GM19452 (cell line): ENCODE measurements around the gene PCBD1.
"Not testable (repeated sequence)": the region's sequence is repeated elsewhere in the genome, so short reads cannot be mapped to it uniquely, and the experiment has no call there.

Experiments used
- ATAC-seq: cut with Tn5 transposase; IDR thresholded peaks from one replicate; pipeline ENCODE4 v1.9.1; 2021; ENCODE audit not compliant: unreplicated experiment

PCBD1 gene

DNA sequence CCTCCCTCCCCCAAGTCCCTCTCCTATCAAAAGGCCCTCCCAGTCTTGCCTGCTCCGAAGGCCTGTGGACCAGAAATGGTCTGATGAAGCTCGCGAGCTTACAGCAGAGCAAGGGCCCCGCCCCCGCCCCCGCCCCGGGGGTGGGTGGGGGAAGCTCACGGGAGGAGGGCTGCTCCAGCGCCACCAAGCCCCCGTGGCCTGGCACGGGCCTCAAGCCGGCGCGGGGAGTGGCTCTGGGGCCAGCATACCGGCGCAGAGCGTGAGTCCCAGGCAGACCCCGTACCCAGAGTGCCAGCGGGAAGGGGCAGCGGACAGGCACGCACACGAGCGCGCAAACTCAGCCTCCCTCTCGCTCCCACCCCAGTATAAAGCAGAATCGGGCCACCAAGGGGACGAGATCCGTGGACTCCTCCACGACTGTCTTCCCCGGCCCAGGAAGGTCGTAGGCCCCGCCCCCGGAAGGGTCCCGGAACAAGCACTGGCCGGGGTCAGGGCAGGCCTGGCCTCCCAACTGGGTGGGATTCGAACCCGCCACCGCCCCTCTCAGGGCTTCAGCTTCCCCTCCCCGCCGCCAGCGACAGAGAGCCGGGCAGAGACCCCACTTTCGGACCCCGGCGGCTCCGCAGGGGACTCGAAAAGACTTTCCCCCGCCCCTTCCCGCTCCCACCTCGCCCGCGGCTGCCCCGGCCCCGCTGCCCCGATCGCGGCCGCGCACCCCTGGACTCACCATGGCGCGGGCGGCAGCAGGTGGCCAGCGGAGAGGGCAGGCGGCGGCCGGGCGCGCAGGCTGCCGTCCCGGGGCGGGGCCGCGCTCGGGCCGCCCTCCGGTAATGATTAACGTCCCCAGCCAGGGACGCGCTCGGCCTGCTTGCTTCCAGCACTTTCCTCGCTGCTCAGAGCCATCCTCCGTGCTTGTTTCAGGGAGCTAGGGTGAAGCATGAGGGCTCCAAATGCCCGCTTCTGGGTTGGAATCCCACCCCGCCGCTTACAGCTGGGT lies at the start of gene PCBD1:
Gene PCBD1 (minus strand): TSS at position 762 of the 997 bp plus-strand sequence. CDS start 32 bp downstream, at position 730.
- ATAC-seq: peak; percentile 77

DNA sequence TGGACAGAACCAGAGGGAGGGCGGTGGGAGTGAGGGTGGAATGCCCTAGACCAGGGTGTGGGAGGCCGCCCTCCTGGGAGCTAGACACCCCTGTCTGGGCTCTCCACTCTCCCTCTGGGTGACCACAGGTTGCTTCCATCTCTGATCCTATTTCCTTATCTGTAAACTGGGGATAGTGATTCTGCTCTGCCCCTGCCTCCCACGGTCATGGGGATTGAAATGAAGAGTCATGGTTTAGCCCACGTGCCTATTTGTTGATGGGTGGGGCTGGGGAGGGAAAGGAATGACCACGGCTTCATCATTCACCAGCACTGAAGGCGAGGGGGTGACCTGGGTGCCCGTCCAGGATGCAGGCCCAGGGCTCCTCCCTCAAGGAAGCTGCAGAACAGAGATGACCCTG lies 49.3 kb upstream of the PCBD1 start:
- ATAC-seq: no peak

DNA sequence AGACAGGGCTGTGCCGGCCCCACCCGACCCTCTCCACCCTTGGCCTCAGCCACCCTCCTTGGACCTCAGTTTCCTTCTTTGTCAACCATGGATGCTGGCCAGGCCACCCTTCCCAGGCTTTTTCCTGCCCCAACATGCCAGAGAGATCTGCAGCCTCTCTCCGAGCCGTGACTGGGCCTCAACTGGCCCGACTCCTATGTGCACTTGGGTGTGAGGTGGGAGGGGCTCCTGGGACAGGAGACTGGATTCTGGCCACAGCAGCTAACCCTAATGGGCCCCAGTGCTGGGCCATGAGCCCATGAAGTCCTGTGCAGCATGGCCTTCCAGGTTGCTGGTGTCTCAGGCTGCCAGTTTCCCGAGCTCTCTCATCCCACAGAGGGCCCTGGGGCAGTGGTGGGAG lies 47.7 kb upstream of the PCBD1 start:
- ATAC-seq: no peak

DNA sequence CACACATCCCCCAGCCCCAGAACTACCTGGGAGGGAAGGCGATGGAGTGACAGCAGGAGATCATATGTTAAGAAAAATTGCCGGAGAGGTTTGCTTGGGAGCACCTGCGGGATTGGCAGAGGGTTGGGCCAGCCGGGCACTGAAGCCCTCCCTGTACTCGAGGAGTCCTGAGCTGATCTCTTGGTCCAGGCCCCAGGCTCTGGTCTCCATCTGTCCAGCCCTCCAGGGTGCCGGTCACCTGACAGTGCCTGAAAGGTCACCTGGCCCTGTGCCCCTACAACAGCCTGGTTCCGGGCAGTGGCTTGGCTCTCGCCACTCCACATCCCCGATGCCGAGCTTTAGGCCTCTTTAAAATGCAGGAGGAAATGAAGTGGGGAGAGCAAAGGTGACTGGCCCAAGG lies 47.3 kb upstream of the PCBD1 start:
- no peak for ATAC-seq

DNA sequence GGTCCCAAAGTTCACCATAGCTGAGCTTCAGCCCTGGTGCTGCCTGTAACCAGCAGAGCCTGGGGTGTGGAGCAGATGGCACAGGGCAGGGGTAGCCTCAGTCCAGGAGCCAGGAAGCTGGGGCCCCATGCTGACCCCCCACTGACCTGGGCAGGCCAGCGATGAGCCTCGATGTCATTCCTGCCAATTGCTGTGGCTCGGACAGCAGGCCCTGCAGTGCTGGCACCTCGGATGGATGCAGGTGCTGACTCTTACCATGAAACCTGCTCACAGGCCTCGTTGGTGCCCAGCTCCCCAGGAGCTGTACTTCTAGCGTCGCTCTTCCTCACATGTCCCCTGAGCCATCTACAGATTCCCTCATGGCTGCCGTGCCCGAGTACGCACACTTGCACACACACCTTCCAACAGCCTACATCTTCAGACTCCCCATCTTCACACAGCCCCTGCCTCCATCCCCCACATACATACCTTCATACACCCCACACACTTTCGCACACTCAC lies 46.8 kb upstream of the PCBD1 start:
- no peak for ATAC-seq

DNA sequence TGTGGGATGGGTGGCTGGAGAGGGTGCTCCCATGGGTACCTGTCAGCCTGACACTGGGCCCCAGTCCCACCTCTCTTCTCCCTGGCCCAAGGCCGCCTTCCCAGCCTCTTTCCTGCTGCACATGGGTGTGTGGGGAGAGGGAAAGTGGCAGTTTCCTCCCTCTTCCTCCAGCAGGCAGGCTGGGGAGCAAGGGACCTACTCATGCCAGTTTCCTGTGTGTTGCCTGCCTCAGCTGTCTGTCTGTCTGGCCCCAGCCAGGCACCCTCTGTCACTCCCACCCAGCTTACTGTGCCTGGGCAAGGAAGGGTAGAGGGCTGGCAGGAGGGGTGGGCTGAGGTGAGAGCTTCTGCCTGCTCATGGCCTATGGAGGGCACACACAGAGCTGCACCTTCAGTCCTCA lies 46.3 kb upstream of the PCBD1 start:
- ATAC-seq: no peak

DNA sequence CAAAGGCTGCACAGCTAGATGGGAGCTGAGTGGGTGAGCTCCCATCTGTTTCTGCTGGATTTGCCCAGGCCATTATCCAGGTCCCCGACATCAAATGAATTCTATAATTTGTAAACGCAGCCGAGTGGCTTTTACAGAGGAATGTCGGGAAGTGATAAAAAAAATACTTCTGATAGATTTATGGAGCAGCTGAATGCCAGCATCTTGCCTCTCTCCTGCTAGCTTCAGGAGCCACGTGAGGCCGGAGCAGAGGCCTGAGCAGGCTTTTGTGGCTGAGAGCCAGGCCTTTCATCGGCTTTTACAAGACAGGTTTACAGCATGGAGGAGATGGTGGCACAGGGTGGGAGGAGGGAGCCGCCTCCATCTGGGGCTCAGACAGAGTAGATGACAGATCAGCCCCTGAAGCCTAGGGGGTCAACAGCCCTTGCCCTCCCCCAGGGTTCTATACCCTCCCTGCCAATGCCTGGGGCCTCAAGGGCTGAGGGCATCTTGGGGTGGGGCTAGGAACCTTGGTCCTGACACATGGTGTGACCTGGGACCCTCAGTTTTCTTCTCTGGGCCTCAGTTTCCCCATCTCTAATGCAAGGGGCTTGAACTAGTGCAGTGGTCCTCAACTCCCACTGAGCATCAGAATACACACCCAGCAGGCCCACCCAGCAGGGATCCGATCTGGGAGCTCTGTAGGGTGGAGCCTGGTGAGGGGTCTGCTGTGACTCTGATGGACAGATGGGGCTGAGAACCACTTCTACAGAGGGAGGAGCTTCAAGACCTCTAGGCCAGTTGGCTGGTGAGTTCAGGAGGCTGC lies 44.2 kb upstream of the PCBD1 start:
- no peak for ATAC-seq

DNA sequence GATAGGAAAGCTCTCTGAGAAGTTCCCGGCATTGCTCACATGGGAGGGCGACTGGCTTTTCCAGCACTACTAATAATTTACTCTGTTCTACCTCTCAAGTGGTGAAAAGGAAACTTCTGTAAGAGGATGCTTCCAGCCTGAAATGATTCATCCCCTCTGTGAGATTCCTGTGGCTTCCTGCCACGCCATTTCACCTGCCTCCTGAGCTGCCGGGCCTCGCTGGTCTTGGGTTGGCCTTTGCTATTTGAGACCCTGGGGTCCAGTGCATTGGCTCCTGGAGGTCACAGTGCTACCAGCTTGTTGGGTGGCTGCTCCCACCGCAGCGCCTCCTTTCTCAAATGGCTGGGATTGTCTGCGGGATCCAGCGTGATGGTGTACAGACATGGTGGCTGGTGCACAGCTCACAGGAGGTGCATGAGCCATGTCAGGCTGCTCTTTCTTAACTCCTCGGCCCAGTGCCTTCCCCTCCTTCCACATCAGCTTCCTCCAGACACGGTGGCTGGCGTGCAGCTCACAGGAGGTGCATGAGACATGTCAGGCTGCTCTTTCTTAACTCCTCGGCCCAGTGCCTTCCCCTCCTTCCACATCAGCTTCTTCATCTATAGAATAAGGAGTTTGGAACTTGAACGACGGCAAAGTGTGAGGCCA lies 42.9 kb upstream of the PCBD1 start:
- no peak for ATAC-seq

DNA sequence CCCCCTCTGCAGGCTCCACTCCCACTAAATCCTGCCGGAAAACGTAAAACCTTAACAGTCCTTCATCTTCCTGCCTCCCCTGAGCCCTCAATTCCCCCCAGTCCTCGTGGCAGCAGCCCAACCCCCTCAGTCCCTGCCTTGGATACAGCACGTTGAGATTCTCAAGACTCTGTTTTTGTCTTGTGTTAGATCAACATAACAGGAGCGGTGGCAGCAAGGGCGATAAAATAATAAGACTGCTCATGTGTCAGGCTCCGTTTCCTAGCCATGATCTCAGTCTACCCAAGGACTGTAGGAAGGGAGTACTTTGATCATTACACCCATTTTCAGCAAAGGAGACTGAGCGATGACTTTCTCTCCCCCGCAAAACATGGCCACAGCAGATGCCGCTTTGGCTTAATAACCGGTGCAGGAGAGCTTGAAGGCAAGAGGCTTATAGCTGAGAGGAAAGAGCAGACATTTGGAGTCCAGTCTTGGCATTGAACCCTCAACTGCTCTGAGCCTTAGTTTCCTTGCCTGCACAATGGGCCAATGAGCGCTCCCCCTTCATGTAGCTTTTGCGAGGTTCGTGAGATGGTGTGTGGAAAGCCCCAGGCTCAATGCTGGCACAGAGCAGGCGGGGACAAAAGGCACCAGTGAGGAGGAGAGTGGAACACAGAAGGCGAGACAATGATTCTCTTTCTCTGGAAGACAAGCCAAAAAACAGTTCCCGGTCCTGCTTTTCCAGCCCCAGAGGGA lies 42.1 kb upstream of the PCBD1 start:
- no peak for ATAC-seq

DNA sequence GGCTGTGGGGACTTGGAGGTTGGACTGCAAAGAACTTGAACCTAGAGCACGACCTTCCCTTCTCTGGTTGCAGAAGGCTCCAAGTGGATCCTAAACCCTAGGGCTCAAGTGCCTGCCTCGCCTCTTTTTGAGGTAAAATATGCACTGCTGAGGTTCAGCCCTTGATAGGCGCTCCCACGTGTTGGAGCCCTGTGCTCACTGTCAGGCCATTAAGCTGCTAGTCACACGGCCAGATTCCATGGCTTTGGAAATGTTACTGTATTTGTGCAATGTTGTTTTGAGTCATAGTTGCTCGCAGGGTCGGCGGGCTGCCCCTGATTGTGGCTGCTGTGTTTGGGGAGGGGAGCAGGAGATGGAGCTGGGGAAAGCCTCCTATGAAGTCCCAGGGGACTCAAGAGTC lies 39.8 kb upstream of the PCBD1 start:
- ATAC-seq: no peak

DNA sequence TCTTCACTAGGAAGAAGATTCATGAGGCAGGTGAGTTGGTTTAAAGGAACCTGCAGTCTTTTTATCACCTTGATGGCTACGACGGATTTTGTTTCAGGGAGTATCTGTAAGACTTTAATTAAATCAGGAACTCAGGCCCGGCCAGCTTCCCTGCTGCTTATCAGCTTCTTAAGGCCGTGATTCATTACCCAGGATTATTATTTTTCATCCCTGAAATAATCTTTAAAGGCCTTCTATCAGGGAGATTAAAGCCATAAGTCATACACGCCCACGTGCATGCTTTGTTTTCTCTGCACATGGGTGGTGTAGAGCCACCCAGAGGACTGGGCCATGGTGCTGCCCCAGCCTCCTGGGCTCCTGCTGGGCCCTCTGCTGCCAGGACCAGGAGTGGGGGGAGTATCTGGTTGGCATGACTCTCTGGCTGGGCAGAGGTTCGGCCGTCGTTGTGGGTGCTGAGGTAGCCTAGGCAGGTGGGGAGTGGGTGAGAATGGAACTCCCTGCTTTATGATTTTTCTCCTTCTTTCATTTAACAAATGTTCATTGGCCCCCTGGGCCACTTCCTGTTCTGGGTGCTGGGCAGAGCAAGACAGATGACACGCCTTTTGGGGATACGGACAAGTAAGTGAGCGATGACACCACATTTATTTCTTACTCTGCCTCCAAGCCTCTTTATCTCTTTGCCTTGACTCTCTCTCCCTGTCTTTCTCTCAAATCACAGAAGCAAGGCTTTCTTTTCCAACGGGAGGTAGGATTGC lies 39.0 kb upstream of the PCBD1 start:
- ATAC-seq: no peak

DNA sequence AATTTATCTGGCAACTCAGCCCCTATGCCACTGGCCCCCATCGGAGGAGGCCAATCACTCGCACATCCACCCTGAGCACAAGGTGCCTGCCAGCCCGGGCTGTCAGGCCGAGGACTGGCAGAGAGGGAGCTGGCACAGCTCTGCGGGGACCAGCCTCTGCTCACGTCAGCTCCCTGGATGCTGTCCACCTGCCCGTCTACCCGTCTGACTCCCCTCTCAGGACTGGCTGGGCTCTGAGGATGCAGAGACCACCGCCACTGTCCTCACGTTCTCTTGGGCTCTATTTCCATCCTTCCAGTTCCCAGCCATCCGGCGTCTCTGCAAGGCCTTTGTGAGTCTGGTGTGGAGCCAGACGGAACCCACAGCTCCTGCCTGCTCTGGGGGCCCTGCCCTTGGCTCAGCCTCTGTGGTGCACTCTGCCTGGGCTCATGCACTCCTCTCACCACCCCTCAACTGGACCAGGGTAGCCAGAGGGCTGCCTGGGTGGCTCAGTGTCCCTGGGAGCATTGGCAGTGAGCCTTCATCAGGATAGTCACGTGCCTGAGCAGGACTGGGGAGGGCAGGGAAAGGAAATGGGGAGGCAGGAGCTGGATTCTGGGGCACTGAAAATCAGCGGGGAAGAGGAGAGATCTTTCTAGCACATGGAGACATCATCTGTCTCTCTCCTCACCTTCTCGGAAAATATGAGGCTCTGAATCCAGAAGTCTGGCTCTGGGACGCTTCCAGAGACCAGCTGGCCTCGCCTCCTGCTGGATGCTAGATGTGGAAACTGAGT lies 38.0 kb upstream of the PCBD1 start:
- no peak for ATAC-seq

DNA sequence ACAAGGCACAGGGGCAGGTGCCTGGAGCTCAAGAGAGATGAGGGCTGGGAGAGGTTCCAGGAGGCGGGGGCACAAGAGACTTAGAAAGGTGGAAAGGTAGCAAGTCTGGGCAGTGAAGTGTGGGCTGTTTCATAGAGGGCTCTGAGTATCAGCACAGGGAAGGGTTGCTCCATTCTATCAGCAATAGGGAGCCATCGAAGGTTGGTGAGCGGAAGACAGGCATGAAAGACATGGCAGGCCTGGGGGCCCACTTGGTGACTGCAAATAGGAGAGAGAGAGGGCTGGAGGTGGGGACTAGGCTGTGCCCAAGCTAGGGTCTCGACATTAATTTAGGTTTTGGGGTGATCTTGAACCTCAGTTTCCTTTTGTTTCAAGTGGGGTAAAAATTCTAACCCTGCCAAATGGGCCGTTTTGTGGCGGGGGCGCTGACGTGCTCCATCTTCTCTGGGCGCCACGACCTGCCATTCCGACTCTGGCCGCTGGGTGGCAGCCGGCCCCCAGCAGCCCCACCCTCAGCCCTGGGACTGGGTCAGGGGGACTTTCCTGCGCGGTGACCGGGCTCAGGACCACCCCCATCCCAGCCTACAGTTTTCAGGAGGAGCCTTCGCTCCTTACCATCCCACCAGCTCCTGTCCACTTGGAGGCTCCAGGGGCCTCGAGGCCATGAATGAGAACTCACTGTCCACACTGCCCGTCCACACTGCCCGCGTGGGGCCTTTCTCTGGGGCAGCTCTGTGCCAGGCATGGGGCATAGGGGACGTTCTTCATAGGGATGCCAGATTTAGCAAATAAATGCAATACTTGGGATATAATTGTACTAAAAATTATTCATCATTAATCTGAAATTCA lies 37.2 kb upstream of the PCBD1 start:
- ATAC-seq: no peak

DNA sequence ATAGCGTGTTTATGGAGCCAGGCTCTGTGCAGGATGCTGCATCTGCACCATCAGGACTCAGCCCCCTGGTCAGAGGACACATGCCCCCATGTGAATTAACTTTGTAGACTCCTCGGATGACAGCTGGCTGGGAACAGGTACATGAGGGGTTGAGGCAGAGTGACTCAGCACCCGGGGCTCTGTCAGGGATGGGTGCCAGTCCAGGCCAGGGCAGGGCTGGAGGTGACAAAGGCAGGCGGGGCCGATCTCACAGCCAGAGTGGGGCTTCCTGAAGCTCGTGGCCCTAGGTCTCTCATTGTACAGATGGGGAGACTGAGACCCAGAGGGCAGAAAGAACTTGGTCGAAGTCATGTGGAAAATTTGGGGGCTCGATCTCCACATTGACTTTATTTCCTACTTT lies 35.3 kb upstream of the PCBD1 start:
- ATAC-seq: no peak

DNA sequence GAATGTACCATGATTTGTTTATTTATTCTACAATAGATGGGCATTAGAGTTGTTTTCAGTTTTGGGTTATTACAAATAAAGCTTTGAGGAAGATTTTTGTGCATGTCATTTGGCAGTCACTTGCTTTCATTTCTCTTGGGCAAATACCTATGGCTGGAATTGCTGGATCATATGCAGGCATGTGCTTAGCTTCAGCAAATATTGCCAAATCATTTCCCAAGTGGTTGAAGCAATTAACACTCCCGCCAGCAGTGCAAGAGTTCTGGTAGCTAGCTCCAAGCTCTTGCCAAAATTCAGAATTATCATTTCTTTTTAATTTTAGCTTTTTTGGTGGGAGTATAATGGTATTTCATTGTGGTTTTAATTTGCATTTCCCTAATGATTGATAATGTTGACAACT lies 32.9 kb upstream of the PCBD1 start:
- ATAC-seq: no peak

DNA sequence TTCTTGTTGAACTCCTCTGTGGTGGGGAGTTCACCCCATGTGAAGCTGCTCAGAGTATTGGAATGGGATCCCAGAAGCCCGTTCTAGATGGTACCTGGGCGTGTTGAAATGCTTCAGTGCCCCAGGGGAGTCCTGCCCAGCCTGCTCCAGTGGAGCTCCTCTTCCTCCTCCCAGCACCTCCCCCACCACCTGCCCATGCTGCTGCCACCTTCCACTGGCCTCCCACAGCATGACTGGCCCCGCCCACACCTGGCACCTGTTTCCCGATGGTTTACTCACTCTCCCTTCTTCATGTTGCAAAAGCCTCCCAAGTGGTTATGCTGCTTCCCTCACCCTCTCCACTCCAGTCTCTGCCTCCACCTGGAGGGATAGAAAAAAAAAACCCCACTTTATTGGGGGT lies 32.2 kb upstream of the PCBD1 start:
- no peak for ATAC-seq

DNA sequence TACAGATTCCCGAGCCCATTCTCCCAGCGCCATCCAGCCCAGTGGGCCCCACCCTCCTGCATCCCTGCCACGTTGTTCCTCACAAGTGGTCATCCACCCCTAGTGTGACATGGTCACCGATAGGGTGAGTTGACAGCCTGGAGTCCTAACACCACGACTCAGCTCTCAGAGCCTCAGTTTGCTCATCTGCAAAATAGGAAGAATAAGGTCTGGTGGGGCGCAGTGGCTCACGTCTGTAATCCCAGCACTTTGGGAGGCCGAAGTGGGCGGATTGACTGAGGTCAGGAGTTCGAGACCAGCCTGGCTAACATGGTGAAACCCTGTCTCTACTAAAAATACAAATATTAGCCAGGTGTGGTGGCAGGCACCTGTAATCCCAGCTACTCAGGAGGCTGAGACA lies 31.5 kb upstream of the PCBD1 start:
- ATAC-seq: not testable (repeated sequence)

DNA sequence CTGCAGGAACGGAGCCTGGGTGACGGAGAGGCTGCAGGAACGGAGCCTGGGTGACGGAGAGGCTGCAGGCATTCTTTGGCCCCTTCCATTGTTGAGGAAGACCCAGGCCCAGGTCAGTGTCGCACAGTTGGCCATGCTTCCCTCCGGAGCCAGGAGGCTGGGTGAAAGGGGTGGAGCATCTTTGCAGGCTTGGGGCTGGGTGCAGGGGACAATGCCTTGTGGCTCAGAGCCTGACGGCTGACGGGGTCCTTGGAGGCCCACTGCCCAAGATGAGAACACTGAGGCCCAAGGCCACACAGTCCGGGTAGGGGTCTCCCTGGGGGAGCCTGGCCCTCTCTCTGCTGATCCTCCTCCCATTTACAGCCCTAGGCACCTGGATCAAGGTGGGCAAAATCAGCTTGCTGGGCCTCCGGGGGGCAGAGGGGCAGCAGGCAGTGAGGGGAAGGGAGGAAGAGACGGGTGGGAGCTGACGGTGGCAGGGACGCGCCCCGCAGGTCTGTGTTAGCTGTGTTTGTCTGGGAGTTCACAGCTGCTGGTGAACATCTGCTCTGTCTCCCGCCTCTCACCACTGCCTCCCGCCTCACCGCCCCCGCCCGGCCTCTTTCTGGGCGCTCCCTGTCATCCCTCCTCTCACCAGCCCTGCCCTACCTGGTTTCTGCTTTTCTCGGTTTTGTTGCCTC lies 30.6 kb upstream of the PCBD1 start:
- ATAC-seq: no peak
